Endothelial cell (in vitro differentiated cells): Measurements from ENCODE around the gene DDX25. TPM values are rescaled to one million over a fixed set of nuclear protein-coding genes. Genes with fewer than 3 reads are reported as not detected.

Experiments
- DNase-seq: peaks from one replicate; pipeline ENCODE4 v3.0.0; 2021; ENCODE audit warnings: low spot score
- H3K27ac Mint-ChIP-seq: one replicate; pipeline ENCODE4 v1.8.0; 2021; ENCODE audit warnings: mixed read lengths, inconsistent platforms; ENCODE audit not compliant: unreplicated experiment
- H3K27me3 Mint-ChIP-seq: one replicate; pipeline ENCODE4 v1.8.0; 2021; ENCODE audit warnings: mild to moderate bottlenecking, moderate library complexity, mixed read lengths, inconsistent platforms; ENCODE audit not compliant: unreplicated experiment
- H3K36me3 Mint-ChIP-seq: one replicate; pipeline ENCODE4 v1.8.0; 2021; ENCODE audit warnings: mild to moderate bottlenecking, low read depth, mixed read lengths, inconsistent platforms; ENCODE audit not compliant: unreplicated experiment
- H3K4me1 Mint-ChIP-seq: one replicate; pipeline ENCODE4 v1.8.0; 2021; ENCODE audit warnings: mild to moderate bottlenecking, mixed read lengths, inconsistent platforms; ENCODE audit not compliant: unreplicated experiment
- H3K4me3 Mint-ChIP-seq: one replicate; pipeline ENCODE4 v1.8.0; 2021; ENCODE audit warnings: mild to moderate bottlenecking, mixed read lengths, inconsistent platforms; ENCODE audit not compliant: unreplicated experiment
- H3K9me3 Mint-ChIP-seq: one replicate; pipeline ENCODE4 v1.8.0; 2021; ENCODE audit warnings: mixed read lengths, inconsistent platforms; ENCODE audit not compliant: unreplicated experiment
- total RNA-seq: library from RNA; stranded (reverse); fragmentation: NEBNext Ultra II Directional; extraction: Animal tissue kit (Norgen Biotek cat#: 25700); gene quantifications from one replicate; pipeline ENCODE4 v1.2.1, GENCODE V29; 2021; ENCODE audit not compliant: unreplicated experiment
- TF ChIP-seq, protein P1 (sequence below): fragments of 200-600 bp; sonication (generic); IDR thresholded peaks from one replicate; pipeline ENCODE4 v1.5.0; 2021; ENCODE audit warnings: antibody characterized with exemption; ENCODE audit not compliant: unreplicated experiment

DDX25 gene
- total RNA-seq, 1 donor from 2014 or later: 7.5 TPM

GRCh38 chr11:125922156-125922555, 17.8 kb downstream of the DDX25 start:
- Mint-ChIP-seq H3K4me1 (no peaks in the 10 kb centered on the region), H3K36me3 (no peaks in the 10 kb centered on the region), H3K27ac (no peak overlapping the region), H3K4me3 (no peak overlapping the region), H3K9me3 (no peaks in the 10 kb centered on the region), H3K27me3 (peaks cover 4% of the 10 kb centered on the region)
- TF ChIP-seq, protein P1, sequence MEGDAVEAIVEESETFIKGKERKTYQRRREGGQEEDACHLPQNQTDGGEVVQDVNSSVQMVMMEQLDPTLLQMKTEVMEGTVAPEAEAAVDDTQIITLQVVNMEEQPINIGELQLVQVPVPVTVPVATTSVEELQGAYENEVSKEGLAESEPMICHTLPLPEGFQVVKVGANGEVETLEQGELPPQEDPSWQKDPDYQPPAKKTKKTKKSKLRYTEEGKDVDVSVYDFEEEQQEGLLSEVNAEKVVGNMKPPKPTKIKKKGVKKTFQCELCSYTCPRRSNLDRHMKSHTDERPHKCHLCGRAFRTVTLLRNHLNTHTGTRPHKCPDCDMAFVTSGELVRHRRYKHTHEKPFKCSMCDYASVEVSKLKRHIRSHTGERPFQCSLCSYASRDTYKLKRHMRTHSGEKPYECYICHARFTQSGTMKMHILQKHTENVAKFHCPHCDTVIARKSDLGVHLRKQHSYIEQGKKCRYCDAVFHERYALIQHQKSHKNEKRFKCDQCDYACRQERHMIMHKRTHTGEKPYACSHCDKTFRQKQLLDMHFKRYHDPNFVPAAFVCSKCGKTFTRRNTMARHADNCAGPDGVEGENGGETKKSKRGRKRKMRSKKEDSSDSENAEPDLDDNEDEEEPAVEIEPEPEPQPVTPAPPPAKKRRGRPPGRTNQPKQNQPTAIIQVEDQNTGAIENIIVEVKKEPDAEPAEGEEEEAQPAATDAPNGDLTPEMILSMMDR: no peak
- no peak for DNase-seq

DNA sequence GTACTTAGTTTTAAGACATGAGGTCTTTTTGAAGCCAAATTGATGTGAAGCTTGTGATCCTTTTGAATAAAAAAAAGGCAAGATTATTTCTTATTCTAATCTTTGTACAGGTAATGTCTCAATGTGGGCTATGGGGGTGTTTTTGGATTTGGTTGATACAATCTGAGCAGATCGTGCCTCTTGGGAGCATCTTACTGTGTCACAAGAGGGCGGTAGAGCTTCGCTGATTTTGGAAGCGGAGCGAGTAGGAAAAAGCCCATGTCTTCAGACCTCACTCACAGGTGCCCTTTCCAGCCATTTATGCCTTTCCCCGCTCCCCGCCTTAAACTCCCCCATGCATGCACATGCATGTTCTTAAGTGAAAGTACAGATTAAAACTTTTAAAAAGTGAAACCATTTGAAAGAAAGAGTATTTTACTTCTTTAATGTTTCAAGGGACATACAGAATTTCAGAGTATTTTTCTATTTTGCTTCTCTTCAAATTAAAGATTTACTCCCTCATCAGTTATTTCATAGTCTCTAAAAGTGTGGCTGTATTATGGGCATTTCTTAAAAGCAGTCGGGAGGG, 18.8 kb downstream of the DDX25 start:
- no peak overlapping the region for H3K4me3 Mint-ChIP-seq
- TF ChIP-seq, protein P1: peak; percentile 55
- no peaks in the 10 kb centered on the region for H3K36me3 Mint-ChIP-seq
- peak; percentile 71 for DNase-seq
- H3K4me1 Mint-ChIP-seq: no peaks in the 10 kb centered on the region
- H3K27me3 Mint-ChIP-seq: peaks cover 4% of the 10 kb centered on the region
- H3K9me3 Mint-ChIP-seq: no peaks in the 10 kb centered on the region
- no peak overlapping the region for H3K27ac Mint-ChIP-seq

DNA sequence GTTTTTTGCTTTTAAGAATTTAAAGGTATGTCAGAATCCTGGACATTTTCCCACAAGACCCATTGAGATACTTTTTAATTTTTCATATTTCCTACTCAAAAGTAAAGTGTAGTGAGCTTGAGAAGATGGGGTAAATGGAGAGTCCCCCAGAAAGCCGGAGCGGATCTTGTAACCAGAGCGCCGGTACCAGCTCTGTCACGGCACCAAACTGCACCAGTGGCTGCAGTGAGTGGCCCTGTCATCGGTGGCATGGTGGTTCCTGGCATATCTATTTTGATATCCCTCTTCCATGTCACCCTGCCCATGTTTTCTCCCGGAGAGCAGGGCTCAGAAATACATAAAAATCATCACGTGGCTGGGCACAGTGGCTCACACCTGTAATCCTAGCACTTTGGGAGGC, 19.3 kb downstream of the DDX25 start:
- Mint-ChIP-seq H3K36me3 (no peaks in the 10 kb centered on the region), H3K4me3 (no peak overlapping the region), H3K4me1 (no peaks in the 10 kb centered on the region), H3K27me3 (peaks cover 4% of the 10 kb centered on the region), H3K9me3 (no peaks in the 10 kb centered on the region), H3K27ac (no peak overlapping the region)
- TF ChIP-seq, protein P1: no peak
- DNase-seq: no peak

GRCh38 chr11:125924384-125925007, 20.2 kb downstream of the DDX25 start:
- H3K4me3 Mint-ChIP-seq: no peak overlapping the region
- no peaks in the 10 kb centered on the region for H3K4me1 Mint-ChIP-seq
- peaks cover 4% of the 10 kb centered on the region for H3K27me3 Mint-ChIP-seq
- H3K9me3 Mint-ChIP-seq: no peaks in the 10 kb centered on the region
- TF ChIP-seq, protein P1: no peak
- no peak overlapping the region for H3K27ac Mint-ChIP-seq
- no peaks in the 10 kb centered on the region for H3K36me3 Mint-ChIP-seq
- DNase-seq: no peak

DNA sequence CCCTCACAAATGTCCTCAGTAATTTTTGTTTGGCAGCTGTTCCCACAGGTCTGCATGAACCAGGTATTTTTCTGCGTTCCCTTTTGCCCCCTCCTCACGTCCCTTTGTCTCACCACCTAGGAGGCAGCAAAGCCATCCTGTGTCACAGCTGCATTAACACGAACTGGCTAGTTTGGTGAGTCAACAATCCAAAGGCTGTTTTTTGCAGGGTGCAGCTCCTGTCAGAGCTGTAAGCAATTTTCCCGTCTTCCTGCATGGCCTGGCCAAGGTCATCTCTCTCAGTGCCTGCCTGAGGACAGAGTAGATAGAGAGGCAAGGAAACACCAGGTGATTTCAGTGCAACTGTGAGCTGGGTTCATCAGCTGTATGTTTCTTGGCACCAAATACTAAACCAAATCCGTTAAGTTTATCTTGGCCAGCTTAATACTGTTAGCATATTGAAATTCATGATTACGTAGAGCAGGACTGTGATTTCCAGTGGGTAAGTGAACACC, 21.0 kb downstream of the DDX25 start:
- Mint-ChIP-seq H3K9me3 (no peaks in the 10 kb centered on the region), H3K4me3 (no peak overlapping the region), H3K36me3 (no peaks in the 10 kb centered on the region), H3K27me3 (peaks cover 2% of the 10 kb centered on the region), H3K4me1 (no peaks in the 10 kb centered on the region), H3K27ac (no peak overlapping the region)
- TF ChIP-seq, protein P1: no peak
- DNase-seq: no peak
